GM18868 (cell line): ENCODE measurements around the gene MOV10L1.

Experiments
- ATAC-seq: cut with Tn5 transposase; IDR thresholded peaks from one replicate; pipeline ENCODE4 v1.9.1; 2021; ENCODE audit warnings: mild to moderate bottlenecking, moderate library complexity; ENCODE audit not compliant: unreplicated experiment

MOV10L1 gene

DNA sequence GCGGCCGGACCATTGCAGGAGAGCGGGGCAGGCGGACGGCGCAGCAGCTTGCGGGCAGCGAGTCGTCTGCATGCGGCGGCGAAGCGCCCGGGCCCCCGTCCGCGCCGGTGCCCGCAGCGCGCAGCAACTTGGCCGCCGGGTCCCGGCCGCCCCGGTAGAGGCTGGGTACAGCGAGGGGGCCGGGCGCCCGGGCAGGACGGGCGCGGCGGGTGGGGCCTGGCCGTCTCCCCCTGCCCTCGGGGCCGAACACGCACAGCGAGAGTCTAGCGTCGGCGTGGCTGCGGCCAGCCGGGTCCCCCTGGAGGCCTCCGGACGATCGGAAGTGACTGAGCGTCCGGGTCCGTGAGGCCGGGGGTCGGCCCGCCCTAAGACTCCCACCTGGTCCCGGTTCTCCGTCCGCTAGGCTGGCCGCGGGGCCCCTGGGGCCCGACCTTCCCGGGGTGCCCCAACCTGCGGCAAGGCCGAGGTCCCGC is 95.1 kb downstream of the MOV10L1 start:
- no peak for ATAC-seq

DNA sequence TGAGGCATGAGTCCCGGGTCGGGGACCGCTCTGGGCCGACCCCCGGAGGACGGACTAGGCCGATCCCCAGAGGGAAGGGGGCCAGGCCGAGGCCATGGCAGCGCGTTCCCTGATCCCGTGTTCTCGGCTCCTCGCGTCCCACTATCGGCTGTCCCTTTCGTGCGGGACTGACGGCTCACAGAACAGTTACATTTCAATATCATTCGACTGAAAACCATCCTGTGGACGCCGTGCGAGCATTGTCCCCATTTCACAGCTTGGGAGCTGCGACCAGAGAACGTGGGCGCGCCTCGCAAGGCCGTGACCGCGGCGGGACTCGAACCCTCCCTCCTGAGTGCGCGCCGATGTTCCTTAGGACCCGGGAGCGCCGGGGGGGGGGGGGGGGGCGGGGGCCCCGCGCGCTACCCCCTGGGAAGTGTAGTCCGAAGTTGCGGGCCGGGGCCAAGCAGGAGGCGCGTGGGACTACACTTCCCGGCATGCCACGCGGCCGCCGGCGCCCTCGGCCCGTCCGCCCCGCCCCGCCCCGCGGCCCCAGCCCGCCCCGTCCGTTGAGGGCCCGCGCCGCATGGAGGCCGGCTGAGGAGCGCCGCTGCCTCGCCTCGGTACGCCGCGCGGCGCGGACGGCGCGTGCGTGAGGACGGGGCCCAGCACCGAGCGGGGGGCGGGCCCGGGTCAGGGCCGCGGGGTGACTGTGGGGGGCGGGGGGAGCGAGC is 95.7 kb downstream of the MOV10L1 start, which contains the start of gene TRABD:
TRABD (plus strand) TSS at position 539 of the 713 bp plus-strand sequence. CDS start 7,148 bp downstream, outside the sequence.
- ATAC-seq, result no peak

DNA sequence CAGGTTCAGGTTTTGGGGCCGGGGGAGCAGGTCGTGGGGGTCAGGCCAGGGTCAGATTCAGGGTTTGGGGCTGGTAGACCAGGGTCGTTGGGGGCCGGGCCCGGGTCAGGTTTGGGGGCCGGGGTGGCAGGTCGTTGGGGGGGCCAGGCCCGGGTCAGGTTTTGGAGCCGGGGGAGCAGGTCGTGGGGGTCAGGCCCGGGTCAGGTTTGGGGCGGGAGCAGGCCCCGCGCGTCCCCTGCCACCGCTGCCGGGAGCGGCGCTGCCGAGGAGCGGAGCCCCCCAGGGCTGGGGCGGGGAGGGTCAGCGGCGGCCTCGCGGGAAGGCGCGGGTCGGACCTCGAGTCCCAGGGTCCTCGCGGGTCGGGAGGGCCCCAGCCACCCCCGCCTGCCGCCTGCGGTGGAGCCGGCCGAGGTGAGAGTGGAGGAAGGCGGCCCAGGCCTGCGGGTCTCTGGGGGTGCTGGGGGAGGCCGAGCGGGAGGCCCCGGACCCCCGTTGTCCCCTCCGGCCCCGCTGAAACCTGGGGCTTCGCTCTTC is 96.4 kb downstream of the MOV10L1 start:
- no peak for ATAC-seq

- no peak for ATAC-seq
These were observed 97.1 kb downstream of the MOV10L1 start for GRCh38 chr22:50186761-50187523.

DNA sequence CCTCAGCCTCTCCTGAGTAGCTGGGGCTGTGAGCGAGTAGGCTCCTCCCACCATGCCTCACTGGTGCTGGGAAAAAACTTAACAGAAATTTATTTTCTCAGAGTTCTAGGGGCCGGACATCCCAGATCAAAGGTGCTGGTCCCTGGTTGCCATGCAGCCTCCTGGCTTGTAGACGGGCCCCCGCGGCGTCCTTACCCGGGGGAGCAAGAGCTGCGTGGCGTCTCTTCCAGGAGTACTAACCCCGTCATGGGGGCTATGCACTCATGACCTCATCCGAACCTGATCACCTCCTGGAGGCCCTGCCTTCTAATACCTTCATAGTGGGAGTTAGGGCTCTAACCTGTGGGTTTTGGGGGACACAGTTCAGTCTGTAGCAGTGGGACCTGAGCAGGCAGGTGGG is 98.5 kb downstream of the MOV10L1 start:
- no peak for ATAC-seq

DNA sequence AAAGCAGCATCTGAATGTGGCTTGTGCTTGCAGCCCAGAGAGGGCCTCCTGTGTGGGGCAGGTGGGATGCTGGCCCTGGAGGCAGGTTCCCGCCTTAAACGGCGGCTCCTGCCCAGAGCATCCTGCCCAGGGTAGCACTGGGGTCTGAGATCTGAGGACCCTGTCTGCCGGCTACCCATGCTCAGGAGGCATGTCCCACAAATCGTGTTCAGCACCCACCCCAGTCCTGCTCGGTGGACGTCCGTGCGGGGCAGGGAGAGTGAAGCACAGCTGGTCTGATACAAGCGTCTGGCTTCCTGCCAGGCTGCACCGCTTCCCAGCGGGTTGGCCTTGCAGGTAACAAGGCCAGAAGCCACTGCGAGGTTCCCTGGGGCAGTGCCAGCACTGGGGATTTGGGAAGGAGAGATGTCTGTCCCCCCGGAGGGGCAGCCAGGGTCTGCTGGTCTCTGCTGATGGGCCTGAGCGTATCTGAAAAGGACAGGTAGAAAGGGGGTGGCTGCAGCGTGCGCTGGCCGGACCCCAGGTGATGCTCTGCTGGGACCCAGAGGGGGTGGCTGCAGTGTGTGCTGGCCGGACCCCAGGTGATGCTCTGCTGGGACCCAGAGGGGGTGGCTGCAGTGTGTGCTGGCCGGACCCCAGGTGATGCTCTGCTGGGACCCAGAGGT is 99.5 kb downstream of the MOV10L1 start:
- ATAC-seq, result no peak

DNA sequence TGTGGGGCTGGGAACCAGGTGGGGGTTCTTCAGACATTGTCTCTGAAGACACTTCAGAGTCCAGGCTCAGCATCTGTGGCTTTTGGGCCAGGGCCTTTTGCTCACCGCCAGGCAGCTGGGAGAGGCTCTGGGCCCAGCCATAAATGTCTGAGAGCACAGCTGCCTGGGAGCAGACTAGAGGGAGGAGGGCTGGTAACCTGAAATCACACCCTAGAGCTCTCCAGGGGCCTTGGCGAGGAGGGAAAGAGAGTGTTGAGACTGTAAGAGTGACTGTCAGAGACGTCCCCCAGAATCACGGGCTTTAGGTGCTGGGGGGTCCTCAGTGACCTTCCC is 100.0 kb downstream of the MOV10L1 start:
- no peak for ATAC-seq

DNA sequence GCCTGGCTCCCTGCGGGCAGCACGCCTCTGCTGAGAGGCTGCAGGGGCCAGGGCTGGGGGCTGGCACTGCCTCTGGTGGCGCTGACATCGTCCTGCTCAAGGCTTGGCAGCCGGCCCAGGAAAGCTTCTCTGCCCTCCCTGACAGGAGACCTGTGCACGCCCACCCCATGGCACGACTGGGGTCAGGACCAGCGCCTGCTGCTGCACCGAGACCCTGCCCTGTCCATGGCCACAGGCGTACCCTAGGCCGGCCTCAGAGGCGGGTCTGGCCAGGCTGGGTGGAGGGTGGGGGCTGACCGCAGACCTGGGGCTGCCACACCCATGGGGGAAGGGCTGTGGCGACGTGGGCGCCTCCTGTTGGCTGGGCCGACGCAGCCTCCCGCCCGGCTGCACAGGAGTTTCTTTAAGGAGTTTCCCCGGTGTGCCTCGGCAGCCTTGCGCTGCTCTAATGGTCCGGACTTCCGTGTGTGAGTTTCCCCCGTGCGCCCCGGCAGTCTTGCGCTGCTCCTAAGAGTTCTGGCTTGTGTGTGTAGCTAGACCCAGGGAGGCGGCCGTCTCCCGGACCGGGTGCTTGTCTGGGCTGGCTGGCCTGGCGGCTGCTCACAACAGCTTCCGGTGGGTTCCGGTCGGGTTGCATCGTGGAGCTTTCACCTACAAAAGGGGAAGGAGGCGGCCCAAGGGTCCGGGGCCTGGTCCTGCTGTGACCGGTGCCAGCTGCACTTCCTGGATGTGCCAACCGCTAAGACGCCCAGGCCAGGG is 100.6 kb downstream of the MOV10L1 start:
- peak; percentile 43 for ATAC-seq

GRCh38 chr22:50190941-50191741 is 101.3 kb downstream of the MOV10L1 start:
- ATAC-seq, result peak; percentile 18

- no peak for ATAC-seq
These were observed 102.8 kb downstream of the MOV10L1 start for GRCh38 chr22:50192436-50193204.

DNA sequence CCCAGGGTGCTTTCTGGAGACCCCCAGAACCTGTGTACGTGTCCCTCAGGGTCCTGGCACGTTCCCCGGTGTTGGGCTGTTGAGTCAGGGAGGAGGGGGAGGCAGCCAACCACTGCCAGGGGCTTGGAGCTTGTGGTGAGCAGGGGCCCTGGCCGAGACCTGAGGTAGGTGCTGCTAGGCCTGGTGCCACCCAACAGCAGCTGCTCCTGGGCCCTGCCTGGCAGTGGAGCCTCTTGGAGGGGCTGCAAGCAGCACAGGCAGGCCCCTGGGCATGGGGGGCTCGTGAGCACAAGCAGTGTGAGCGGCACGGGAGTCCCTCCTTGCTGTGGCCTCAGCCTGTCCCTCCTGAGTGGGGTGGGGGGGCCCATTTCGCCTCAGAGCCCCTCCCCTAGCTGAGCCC is 103.8 kb downstream of the MOV10L1 start:
- no peak for ATAC-seq

- ATAC-seq, result no peak
These were observed 104.4 kb downstream of the MOV10L1 start for GRCh38 chr22:50194037-50194805.

- ATAC-seq, result no peak
These were observed 106.5 kb downstream of the MOV10L1 start for GRCh38 chr22:50196256-50196655.

DNA sequence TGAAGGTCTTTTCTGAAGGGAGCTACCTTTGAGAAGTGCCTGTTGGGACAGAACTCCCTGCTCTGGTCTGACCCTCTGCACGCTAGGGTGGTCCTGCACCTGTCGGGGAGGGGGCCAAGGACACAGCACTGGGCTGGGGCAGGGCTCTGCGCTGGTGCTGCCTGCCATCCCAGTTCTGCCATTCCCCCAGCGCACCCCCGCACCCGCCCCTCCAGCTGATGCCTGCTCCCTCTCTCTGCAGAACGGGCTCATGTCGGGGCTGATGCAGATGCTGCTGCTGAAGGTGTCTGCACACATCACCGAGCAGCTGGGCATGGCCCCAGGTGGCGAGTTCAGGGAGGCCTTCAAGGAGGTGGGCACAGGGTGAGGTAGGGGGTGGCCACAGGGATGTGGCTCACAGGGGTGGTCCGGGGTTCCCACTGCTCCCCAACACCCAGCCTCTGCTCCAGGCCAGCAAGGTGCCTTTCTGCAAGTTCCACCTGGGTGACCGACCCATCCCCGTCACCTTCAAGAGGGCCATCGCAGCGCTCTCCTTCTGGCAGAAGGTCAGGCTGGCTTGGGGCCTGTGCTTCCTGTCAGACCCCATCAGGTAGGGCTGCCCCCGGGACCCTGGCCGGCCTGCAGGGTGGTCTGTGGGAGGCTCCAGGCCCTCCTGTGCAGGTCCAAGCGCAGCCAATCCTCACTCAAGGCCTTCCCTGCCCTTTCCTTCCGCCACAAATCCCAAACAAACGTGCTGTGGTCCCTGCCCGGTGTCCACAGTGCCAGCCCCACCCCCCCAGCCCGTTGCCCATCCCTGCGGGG is 107.4 kb downstream of the MOV10L1 start:
- ATAC-seq, result no peak

GRCh38 chr22:50197856-50198623 is 108.2 kb downstream of the MOV10L1 start:
- ATAC-seq, result no peak

GRCh38 chr22:50198624-50199017 is 108.8 kb downstream of the MOV10L1 start:
- no peak for ATAC-seq

DNA sequence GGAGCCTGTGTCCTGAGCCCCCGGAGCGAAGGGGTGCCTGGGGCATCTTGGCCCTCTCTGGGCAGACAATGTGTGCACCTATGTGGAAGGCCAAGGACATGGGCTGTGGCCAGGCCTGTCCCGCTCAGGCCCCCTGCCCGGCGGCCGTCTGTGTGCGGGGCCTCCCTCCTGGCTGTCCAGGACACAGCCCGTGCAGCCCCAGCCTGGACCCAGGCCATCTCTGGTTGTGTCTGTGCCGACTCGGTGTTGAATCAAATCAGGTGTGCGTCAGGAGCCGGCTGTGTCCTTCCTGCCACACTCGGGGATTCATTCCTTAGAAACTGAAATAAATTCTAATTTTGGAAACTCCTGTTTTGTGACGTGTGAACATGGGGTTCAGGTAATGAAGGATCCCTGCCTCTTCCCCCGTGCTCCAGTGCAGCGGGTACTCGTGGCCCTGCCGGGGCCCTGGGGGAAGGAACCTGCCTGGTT is 109.5 kb downstream of the MOV10L1 start:
- ATAC-seq, result no peak
